ENCODE measurements around the gene LIN28B. TPM values are rescaled to one million over a fixed set of nuclear protein-coding genes. Genes with fewer than 3 reads are reported as not detected.

LIN28B gene
- total RNA-seq, 4 donors from 2014 or later, result not detected

DNA sequence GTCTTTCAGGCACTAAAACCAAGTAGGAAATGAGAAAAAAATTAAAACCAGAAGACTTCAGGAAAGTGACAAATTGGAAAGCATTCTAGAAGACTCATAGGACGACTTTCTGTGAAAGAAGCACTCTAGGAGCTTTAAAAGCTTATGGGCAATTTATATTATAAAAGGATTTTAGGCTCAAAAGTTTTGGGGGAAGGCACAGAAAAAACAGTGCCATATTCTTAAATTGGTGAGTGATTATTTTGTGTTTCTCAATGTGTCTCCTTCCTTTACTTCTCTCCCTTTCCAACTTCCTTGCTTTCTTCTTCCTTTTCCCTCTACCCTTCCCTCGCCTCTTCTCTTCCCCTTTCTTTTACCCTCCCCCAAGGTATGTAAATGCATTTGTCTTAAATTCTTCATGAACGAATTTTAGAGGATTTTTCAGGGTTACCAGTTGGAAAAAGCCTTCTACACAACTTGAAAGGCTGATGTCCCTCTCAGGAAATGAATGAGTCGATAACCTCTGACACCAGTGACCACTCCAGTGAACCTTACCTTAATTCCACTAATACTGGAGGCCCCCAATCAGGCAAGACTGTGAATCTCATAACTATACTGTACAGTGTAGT, 2.6 kb upstream of the LIN28B start:
- TF ChIP-seq, protein P1, sequence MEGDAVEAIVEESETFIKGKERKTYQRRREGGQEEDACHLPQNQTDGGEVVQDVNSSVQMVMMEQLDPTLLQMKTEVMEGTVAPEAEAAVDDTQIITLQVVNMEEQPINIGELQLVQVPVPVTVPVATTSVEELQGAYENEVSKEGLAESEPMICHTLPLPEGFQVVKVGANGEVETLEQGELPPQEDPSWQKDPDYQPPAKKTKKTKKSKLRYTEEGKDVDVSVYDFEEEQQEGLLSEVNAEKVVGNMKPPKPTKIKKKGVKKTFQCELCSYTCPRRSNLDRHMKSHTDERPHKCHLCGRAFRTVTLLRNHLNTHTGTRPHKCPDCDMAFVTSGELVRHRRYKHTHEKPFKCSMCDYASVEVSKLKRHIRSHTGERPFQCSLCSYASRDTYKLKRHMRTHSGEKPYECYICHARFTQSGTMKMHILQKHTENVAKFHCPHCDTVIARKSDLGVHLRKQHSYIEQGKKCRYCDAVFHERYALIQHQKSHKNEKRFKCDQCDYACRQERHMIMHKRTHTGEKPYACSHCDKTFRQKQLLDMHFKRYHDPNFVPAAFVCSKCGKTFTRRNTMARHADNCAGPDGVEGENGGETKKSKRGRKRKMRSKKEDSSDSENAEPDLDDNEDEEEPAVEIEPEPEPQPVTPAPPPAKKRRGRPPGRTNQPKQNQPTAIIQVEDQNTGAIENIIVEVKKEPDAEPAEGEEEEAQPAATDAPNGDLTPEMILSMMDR (IDR thresholded peaks at IDR 0.05), result no peak
- no peak for TF ChIP-seq POLR2A (IDR thresholded peaks at IDR 0.05)
- no peak for TF ChIP-seq POLR2AphosphoS5 (IDR thresholded peaks at IDR 0.05)
- TF ChIP-seq EP300 (IDR thresholded peaks at IDR 0.05; ENCODE audit: low read depth), result no peak
- no peaks in the 10 kb centered on the region for H3K36me3 ChIP-seq
- intact Hi-C loops (cut with DNase I; ENCODE audit: low total_unique reads) (no loop called here), in situ Hi-C loops (cut with MboI; ENCODE audit: low pct_ligation_motif_present in 1 of 4, low pct_unique_long_range_greater_than_20kb in 1 of 4, low sequenced_read_pairs in 3 of 4) (no loop called here)
- no peak overlapping the region for H3K4me3 ChIP-seq
- H3K27ac ChIP-seq, result no peak overlapping the region
- H3K27me3 ChIP-seq, result peaks cover 100% of the 10 kb centered on the region
- DNase-seq, result no peak
- WGBS, 2 donors (ENCODE audit: low coverage in 1 of 2), result 27 to 32% methylated on average over 4 of the region's 4 CpGs
- H3K4me1 ChIP-seq, result no peaks in the 10 kb centered on the region
- H3K9me3 ChIP-seq, result no peaks in the 10 kb centered on the region

DNA sequence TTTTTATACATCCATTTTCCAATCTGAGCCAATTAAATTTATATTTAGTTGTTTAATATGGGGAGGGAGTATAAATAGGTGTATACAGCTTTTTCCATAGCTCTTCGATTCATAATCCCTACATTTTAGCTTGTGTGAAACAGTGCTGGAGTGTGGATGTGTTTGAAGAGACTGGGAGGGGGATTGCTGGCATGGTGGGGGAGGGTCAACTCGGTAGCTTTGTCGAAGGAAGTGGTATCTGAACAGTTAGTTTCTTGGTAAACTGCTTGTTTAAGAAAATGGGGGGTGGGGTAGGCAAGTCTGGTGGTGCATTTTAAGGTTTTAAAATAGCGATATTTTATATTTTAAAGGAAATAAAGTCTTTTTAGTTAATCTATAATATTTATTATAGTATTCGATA, 1.4 kb upstream of the LIN28B start:
- Histone ChIP-seq H3K4me3 (no peak overlapping the region), H3K36me3 (no peaks in the 10 kb centered on the region), H3K27ac (no peak overlapping the region), H3K9me3 (no peaks in the 10 kb centered on the region), H3K27me3 (peaks cover 100% of the 10 kb centered on the region), H3K4me1 (no peaks in the 10 kb centered on the region)
- in situ Hi-C loops (cut with MboI; ENCODE audit: low pct_ligation_motif_present in 1 of 4, low pct_unique_long_range_greater_than_20kb in 1 of 4, low sequenced_read_pairs in 3 of 4), result no loop called here
- intact Hi-C loops (cut with DNase I; ENCODE audit: low total_unique reads), result no loop called here
- no peak for TF ChIP-seq EP300 (IDR thresholded peaks at IDR 0.05; ENCODE audit: low read depth)
- TF ChIP-seq, protein P1 (IDR thresholded peaks at IDR 0.05), result no peak
- no peak for TF ChIP-seq POLR2A (IDR thresholded peaks at IDR 0.05)
- TF ChIP-seq POLR2AphosphoS5 (IDR thresholded peaks at IDR 0.05), result no peak
- 14 to 27% methylated on average over 5 of the region's 5 CpGs for WGBS, 2 donors (ENCODE audit: low coverage in 1 of 2)
- no peak for DNase-seq

DNA sequence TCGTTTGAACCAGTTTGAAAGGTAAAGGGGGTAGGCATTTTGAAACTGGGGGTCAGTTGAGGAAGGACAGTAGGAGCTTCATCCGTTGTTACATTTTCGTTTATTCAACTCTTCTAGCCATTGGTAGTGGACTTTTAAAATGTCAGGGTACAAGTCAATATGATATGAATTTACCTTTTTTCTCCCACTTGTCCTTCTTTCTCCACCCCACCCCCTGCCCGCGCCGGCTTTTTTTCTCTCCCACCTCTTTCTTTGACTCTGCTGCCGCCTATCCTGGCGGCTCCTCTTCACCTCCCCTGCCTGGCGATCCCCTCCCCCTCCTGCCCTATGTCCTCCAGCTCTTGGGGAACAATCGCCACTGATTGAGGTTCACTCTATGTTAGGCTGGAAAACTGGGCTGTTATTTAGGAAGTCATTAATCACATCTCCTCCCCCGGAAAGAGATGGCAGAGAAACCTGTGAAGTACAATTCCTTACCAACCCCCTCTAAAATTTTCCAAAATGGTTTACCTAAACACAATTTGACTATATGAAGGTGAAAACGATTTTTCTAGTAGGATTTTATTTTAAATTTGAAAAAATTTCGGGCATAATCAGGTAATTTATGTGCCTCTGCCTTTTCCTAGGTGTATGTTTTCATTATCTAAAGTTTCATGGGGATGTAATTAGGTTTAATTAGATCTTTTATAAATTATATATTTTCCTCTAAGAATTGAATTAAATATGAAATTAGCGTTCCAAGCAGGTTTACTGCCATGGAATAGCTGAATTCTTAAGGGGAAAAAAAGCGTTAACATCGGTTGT, 778 bp upstream of the LIN28B start:
- H3K27ac ChIP-seq, result no peak overlapping the region
- no peaks in the 10 kb centered on the region for H3K4me1 ChIP-seq
- intact Hi-C loops (cut with DNase I; ENCODE audit: low total_unique reads), result no loop called here
- in situ Hi-C loops (cut with MboI; ENCODE audit: low pct_ligation_motif_present in 1 of 4, low pct_unique_long_range_greater_than_20kb in 1 of 4, low sequenced_read_pairs in 3 of 4), result no loop called here
- H3K36me3 ChIP-seq, result no peaks in the 10 kb centered on the region
- no peak for DNase-seq
- 11 to 18% methylated on average over 15 to 16 of the region's 16 CpGs for WGBS, 2 donors (ENCODE audit: low coverage in 1 of 2)
- TF ChIP-seq, protein P1 (IDR thresholded peaks at IDR 0.05), result no peak
- TF ChIP-seq EP300 (IDR thresholded peaks at IDR 0.05; ENCODE audit: low read depth), result no peak
- TF ChIP-seq POLR2AphosphoS5 (IDR thresholded peaks at IDR 0.05), result no peak
- TF ChIP-seq POLR2A (IDR thresholded peaks at IDR 0.05), result no peak
- no peaks in the 10 kb centered on the region for H3K9me3 ChIP-seq
- no peak overlapping the region for H3K4me3 ChIP-seq
- H3K27me3 ChIP-seq, result peaks cover 100% of the 10 kb centered on the region

DNA sequence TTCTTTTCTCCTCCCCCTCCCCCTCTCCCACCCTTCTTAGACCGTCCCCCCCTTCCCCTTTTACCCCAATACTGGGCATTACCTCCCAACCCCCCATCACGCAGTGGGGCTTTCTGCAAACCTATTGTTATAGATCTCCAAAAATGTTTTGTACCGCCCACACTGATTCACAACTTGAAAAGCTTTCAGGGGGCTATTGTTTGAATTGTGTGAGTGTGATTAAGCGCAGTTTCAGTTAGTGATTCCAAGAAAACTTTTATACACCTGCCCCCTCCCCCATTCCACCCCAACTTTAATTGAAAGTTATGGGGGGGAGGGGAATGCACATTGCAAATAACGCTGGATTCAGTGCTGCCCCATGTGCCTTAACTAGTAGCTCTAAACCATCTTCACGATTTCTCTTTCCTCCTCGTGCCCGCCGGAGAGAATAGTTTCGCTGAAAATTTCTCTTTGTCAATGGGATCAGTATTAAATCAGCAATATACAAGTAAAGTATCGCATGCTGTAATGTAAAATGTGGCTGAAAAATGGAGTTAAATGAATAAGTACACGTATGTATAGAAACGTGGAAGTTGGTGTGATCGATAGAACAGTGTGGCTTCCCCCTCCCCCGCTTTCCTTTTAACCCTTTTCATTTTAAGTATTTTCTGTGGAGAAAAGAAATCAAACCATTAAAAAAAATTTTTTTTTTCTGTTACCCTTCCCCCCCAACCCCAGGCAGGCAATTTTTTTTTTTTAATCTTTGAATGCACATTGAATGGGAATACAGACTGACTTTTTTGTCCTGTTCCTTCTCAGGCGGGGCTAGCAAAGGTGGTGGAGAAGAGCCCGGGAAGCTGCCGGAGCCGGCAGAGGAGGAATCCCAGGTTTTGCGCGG, 632 bp downstream of the LIN28B start:
- peaks cover 93% of the 10 kb centered on the region for H3K27me3 ChIP-seq
- H3K4me1 ChIP-seq, result no peaks in the 10 kb centered on the region
- H3K36me3 ChIP-seq, result no peaks in the 10 kb centered on the region
- H3K4me3 ChIP-seq, result no peak overlapping the region
- H3K27ac ChIP-seq, result no peak overlapping the region
- intact Hi-C loops (cut with DNase I; ENCODE audit: low total_unique reads), result no loop called here
- in situ Hi-C loops (cut with MboI; ENCODE audit: low pct_ligation_motif_present in 1 of 4, low pct_unique_long_range_greater_than_20kb in 1 of 4, low sequenced_read_pairs in 3 of 4), result no loop called here
- WGBS, 2 donors (ENCODE audit: low coverage in 1 of 2), result 8 to 17% methylated on average over 17 to 21 of the region's 21 CpGs
- H3K9me3 ChIP-seq, result no peaks in the 10 kb centered on the region
- DNase-seq, result no peak
- TF ChIP-seq POLR2A (IDR thresholded peaks at IDR 0.05), result no peak
- no peak for TF ChIP-seq EP300 (IDR thresholded peaks at IDR 0.05; ENCODE audit: low read depth)
- TF ChIP-seq, protein P1 (IDR thresholded peaks at IDR 0.05), result no peak
- no peak for TF ChIP-seq POLR2AphosphoS5 (IDR thresholded peaks at IDR 0.05)
